SK-N-SH treated with all-trans-retinoic acid at 6 μM for 48 hours (cell line): ENCODE measurements around the gene STK32B.

Source experiments
- ARNTL ChIP-seq: fragments of 450-650 bp; formaldehyde crosslinking; IDR thresholded peaks from 2 replicates; pipeline ENCODE4 v1.5.0; 2020; ENCODE audit warnings: low read depth, mild to moderate bottlenecking, moderate library complexity, borderline replicate concordance
- BACH2 ChIP-seq: fragments of 250-450 bp; sonication (Bioruptor Pico); IDR thresholded peaks from 2 replicates; pipeline ENCODE4 v1.9.0; 2021; ENCODE audit warnings: mild to moderate bottlenecking, borderline replicate concordance
- CSDC2 ChIP-seq: fragments of 250-450 bp; sonication (Bioruptor Pico); IDR thresholded peaks from 2 replicates; pipeline ENCODE4 v1.5.0; 2020; ENCODE audit warnings: mild to moderate bottlenecking, moderate library complexity
- ISL1 ChIP-seq: fragments of 250-450 bp; sonication (Bioruptor Pico); IDR thresholded peaks from 2 replicates; pipeline ENCODE4 v2.1.2; 2022; ENCODE audit warnings: mild to moderate bottlenecking, moderate library complexity
- OSR1 ChIP-seq: fragments of 250-450 bp; sonication (Bioruptor Pico); IDR thresholded peaks from 2 replicates; pipeline ENCODE4 v1.8.0; 2022; ENCODE audit warnings: moderate library complexity, mild to moderate bottlenecking, inconsistent platforms
- RARB ChIP-seq: fragments of 250-450 bp; sonication (Bioruptor Pico); IDR thresholded peaks from 2 replicates; pipeline ENCODE4 v1.8.0; 2021; ENCODE audit warnings: mild to moderate bottlenecking, moderate library complexity
- ZC3H10 ChIP-seq: fragments of 250-450 bp; sonication (Bioruptor Pico); IDR thresholded peaks from 2 replicates; pipeline ENCODE4 v1.5.1; 2021; ENCODE audit warnings: mild to moderate bottlenecking, moderate library complexity
- ZFP30 ChIP-seq: fragments of 450-650 bp; formaldehyde crosslinking; IDR thresholded peaks from 2 replicates; pipeline ENCODE4 v1.5.0; 2022; ENCODE audit warnings: mild to moderate bottlenecking, moderate library complexity
- ZNF565 ChIP-seq: fragments of 450-650 bp; formaldehyde crosslinking; conservative IDR thresholded peaks from 2 replicates; pipeline ENCODE4 v1.5.0; 2020; ENCODE audit warnings: low read depth, mild to moderate bottlenecking, moderate library complexity
- ZNF70 ChIP-seq: fragments of 450-650 bp; formaldehyde crosslinking; IDR thresholded peaks from 2 replicates; pipeline ENCODE4 v1.5.0; 2020; ENCODE audit warnings: mild to moderate bottlenecking, moderate library complexity
- TF ChIP-seq, protein P1 (sequence below): fragments of 250-450 bp; sonication (Bioruptor Pico); IDR thresholded peaks from 2 replicates; pipeline ENCODE4 v1.5.1; 2020; ENCODE audit warnings: low read depth, mild to moderate bottlenecking, moderate library complexity
- TF ChIP-seq, protein P2 (sequence below): fragments of 250-450 bp; sonication (Bioruptor Pico); IDR thresholded peaks from 2 replicates; pipeline ENCODE4 v1.5.1; 2021; ENCODE audit warnings: mild to moderate bottlenecking, moderate library complexity
- TF ChIP-seq, protein P3 (sequence below): fragments of 250-450 bp; sonication (Bioruptor Pico); IDR thresholded peaks from 2 replicates; pipeline ENCODE4 v1.8.0; 2020; ENCODE audit warnings: mild to moderate bottlenecking, moderate library complexity, borderline replicate concordance

DNA sequence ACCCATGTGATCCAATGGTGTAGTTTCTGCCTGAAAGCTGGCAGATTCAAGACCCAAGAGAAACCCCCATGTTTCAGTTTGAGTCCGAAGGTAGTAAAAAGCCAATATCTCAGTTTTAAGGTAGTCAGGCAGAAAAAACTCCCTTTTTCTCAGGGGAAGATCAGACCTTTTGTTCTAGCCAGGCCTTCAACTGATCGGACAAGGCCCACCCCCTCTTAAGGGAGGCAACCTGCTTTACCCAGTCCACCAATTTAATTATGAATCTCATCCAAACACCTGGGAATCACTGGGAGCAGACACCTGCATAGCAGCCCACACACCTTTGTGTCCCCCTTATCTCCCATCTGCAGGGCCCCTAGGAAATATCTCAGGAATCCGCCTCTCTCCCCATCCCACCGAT lies 322.0 kb downstream of the STK32B start:
- TF ChIP-seq, protein P1, sequence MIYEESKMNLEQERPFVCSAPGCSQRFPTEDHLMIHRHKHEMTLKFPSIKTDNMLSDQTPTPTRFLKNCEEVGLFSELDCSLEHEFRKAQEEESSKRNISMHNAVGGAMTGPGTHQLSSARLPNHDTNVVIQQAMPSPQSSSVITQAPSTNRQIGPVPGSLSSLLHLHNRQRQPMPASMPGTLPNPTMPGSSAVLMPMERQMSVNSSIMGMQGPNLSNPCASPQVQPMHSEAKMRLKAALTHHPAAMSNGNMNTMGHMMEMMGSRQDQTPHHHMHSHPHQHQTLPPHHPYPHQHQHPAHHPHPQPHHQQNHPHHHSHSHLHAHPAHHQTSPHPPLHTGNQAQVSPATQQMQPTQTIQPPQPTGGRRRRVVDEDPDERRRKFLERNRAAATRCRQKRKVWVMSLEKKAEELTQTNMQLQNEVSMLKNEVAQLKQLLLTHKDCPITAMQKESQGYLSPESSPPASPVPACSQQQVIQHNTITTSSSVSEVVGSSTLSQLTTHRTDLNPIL (CRISPR knock-in tag) = no peak
- TF ChIP-seq ZFP30 = no peak
- no peak for TF ChIP-seq BACH2 (CRISPR knock-in tag)
- TF ChIP-seq CSDC2 = no peak
- TF ChIP-seq ZC3H10 (CRISPR knock-in tag) = no peak
- TF ChIP-seq, protein P2, sequence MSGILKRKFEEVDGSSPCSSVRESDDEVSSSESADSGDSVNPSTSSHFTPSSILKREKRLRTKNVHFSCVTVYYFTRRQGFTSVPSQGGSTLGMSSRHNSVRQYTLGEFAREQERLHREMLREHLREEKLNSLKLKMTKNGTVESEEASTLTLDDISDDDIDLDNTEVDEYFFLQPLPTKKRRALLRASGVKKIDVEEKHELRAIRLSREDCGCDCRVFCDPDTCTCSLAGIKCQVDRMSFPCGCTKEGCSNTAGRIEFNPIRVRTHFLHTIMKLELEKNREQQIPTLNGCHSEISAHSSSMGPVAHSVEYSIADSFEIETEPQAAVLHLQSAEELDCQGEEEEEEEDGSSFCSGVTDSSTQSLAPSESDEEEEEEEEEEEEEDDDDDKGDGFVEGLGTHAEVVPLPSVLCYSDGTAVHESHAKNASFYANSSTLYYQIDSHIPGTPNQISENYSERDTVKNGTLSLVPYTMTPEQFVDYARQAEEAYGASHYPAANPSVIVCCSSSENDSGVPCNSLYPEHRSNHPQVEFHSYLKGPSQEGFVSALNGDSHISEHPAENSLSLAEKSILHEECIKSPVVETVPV (CRISPR knock-in tag) = no peak
- no peak for TF ChIP-seq ZNF70
- TF ChIP-seq OSR1 (CRISPR knock-in tag) = no peak
- TF ChIP-seq ARNTL (CRISPR knock-in tag) = no peak
- TF ChIP-seq ZNF565 = no peak
- TF ChIP-seq ISL1 (CRISPR knock-in tag) = no peak
- TF ChIP-seq, protein P3, sequence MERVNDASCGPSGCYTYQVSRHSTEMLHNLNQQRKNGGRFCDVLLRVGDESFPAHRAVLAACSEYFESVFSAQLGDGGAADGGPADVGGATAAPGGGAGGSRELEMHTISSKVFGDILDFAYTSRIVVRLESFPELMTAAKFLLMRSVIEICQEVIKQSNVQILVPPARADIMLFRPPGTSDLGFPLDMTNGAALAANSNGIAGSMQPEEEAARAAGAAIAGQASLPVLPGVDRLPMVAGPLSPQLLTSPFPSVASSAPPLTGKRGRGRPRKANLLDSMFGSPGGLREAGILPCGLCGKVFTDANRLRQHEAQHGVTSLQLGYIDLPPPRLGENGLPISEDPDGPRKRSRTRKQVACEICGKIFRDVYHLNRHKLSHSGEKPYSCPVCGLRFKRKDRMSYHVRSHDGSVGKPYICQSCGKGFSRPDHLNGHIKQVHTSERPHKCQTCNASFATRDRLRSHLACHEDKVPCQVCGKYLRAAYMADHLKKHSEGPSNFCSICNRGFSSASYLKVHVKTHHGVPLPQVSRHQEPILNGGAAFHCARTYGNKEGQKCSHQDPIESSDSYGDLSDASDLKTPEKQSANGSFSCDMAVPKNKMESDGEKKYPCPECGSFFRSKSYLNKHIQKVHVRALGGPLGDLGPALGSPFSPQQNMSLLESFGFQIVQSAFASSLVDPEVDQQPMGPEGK (CRISPR knock-in tag) = no peak
- TF ChIP-seq RARB = no peak
